ENCODE data around the gene CNOT2. TPM values are rescaled to one million over a fixed set of nuclear protein-coding genes. Genes with fewer than 3 reads are reported as not detected.
"Not testable (repeated sequence)": the region's sequence is repeated elsewhere in the genome, so short reads cannot be mapped to it uniquely, and the experiment has no call there.

CNOT2 gene
- total RNA-seq, 1 donor from 2014 or later = 95.3 TPM

DNA sequence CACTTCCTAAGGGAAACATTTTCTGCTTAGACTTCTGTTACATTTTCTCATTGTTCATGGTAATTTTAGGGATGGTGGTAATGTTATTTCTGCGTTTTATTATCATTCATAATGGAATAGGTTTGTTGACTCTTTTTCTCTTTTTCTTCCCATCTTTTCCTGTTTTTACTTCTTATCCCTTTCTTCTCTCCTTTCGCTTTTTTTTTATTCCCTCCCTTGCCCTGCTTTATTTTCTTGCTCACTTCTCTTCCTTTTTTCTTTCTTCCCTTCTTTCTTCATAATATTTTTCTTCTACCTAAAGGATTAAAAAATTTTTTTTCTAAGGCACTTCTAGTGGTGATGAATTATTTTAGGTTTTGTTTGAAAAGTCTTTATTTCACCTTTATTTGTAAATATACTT, 45.6 kb downstream of the CNOT2 start:
- DNase-seq (ENCODE audit: low spot score) = no peak
- intact Hi-C loops (cut with DNase I) = no loop called here

DNA sequence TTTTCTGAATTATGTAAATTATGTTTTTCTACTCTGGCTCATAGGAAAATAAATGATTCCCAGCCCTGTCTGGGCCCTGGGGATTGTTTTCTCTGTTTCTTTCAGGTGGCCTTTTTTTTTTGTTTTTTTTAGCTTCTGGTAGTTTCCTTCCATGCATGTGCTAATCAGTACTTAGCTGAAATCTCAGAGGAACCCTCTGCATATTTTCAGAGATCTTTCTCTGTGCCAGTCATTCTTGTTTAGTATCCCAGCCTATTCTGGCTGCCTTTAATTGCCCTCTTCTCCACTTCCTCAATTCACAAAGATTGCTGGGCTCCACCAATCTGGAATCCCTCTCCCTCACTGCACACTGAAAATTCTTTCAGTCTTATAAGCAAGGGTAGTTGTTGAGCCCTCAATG, 46.9 kb downstream of the CNOT2 start:
- intact Hi-C loops (cut with DNase I) = no loop called here
- DNase-seq (ENCODE audit: low spot score) (no peak), ATAC-seq (no peak)

More for the DNA sequence above, 45.6 kb downstream of the CNOT2 start:
- no peak for ATAC-seq

DNA sequence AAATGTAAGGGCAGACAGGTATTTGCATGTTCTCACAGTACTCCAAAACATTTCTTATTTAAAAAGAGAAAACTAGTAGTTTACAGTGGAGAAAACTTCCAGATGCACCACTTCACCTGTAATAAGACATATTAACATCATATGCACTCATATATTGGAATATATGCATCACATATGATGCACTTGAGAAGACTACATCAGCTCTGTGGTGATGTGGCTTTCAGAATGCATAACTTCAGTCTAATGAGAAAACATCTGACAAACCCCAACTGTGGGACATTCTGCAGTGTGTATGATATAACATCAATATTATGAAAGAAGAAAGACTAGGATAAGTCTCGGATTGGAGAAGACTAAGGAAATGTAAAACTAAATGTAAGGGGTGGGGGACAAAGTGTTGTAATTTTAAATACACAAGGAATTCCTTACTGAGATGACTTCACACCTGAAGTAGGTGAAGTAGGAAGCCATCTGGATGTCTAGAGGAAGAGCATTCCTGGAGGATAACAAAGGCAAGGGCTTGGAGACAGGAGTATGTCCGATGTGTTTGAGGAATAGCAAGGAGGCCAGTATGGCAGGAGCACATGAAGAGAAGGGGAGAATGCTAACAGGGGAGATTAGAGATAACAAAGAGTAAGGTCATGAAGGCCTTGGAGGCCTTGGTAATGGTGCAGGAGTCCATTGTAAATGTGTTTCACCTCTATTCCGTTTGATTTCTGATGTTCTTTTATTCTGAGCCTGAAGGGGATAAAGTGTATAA, 49.0 kb downstream of the CNOT2 start:
- intact Hi-C loops (cut with DNase I) = no loop called here
- DNase-seq (ENCODE audit: low spot score) (no peak), ATAC-seq (no peak)

DNA sequence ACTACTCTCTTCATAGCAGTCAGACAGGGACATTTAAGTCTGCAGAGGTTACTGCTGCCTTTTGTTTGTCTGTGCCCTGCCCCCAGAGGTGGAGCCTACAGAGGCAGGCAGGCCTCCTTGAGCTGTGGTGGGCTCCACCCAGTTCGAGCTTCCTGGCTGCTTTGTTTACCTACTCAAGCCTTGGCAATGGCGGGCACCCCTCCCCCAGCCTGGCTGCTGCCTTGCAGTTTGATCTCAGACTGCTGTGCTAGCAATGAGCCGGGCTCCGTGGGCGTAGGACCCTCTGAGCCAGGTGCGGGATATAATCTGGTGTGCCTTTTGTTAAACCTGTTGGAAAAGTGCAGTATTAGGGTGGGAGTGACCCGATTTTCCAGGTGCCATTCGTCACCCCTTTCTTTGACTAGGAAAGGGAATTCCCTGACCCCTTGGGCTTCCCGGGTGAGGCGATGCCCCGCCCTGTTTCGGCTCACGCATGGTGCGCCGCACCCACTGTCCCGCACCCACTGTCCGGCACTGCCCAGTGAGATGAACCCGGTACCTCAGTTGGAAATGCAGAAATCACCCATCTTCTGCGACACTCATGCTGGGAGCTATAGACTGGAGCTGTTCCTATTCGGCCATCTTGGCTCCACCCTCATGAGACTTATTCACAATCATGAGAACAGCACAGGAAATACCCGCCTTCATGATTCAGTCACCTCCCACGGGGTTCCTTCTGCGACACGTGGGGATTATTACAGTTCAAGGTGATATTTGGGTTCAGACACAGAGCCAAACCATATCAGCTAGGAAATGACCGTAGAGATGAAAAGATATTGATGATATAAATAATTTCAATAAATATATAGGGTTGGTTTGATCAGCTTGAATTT, 61.7 kb downstream of the CNOT2 start:
- DNase-seq (ENCODE audit: low spot score); ATAC-seq; intact Hi-C loops (cut with DNase I): not testable (repeated sequence)

DNA sequence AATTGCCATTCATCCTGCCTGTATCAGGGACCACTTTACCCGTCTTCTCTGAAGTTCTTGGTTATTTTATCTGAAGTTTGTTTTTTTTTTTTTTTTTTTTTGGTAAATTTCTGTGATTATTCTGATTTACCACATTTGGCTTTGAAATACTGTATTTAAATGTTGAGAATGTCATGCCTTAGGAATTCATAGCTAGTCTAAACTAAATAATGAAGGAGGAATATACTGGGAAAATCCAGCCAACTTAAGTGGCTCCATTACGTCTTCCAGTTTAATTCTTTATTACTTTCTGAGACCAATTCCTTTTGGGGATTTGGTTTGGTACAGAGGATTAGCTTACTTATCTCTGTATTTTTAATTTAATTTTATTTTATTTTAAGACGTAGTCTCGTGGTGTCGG, 62.6 kb downstream of the CNOT2 start:
- DNase-seq (ENCODE audit: low spot score) = no peak
- ATAC-seq = no peak
- intact Hi-C loops (cut with DNase I) = no loop called here

DNA sequence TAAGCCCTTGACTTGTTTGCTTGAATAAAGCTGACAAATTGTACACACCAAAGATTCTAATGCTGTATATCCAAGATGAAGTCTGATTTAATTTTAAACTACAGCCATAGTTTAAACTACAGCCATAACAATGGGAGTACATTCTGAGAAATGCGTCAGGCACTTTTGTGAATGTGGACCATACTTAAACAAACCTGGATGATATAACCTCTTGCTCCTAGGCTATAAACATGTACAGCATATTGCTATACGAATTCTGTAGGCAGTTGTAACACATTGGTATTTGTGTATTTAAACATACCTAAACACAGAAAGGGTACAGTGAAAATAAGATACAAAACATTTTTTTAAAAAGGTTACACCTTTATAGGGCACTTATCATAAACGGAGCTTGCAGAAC, 63.4 kb downstream of the CNOT2 start:
- no peak for ATAC-seq
- intact Hi-C loops (cut with DNase I) = no loop called here

DNA sequence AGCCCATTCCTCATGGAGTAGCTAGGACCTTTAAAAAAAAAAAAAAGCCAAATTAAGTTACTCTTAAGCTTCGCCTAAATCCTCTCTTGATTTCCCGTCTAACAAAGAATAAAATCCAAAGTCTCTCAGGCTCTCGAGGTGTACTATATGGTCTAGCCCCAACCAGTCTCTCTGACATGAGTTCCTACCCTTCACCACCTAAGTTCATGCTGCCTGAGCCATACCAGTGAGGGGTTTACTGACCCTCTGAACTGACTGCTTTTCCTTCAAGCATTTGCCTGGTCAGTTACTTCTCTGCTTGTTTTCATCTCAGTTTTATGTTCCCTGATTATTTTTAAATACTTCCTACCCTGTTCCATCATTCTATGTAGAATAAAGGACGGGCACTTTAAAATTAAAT, 64.6 kb downstream of the CNOT2 start:
- intact Hi-C loops (cut with DNase I) = no loop called here
- DNase-seq (ENCODE audit: low spot score) (no peak), ATAC-seq (no peak)

More for the DNA sequence above, 63.4 kb downstream of the CNOT2 start:
- no peak for DNase-seq (ENCODE audit: low spot score)

DNA sequence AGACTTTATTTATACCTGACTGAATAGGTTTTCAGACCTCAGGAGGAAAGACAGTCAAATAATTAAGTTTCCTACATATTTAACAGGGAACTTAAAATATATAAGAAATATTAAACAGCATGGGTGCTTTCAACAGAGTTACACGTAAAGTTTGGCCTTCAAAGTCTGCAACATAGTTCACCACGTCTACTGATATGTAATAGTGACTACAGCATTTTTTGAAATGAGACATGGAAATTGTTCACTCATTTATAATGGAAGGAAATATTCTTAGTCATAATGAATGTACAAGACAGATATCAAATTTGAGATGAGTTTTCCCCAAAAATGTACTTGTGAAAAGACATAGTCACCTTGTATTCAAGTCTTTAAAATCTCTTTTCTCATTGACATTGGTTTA, 66.1 kb downstream of the CNOT2 start:
- ATAC-seq (no peak), DNase-seq (ENCODE audit: low spot score) (no peak)
- intact Hi-C loops (cut with DNase I) = no loop called here

DNA sequence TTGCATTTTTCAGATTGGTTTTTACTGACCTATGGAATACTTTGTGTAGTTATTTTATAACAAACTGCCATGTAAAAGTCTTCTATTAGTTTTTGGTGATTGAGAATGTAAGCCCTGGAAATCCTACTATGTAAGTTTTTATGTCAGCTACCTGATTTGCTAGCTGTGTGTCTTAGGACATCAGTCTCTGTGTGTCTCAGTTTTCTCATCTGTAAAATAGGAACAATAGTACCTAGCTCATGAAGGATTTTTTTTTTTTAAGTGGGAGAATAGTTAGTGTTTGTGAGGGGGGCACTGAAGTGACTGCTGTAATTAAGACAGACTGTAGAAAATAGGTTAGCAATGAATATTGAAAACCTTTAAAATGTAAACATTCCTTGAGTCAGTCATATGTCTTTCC, 70.9 kb downstream of the CNOT2 start:
- no peak for DNase-seq (ENCODE audit: low spot score)
- ATAC-seq = no peak
- intact Hi-C loops (cut with DNase I) = no loop called here

DNA sequence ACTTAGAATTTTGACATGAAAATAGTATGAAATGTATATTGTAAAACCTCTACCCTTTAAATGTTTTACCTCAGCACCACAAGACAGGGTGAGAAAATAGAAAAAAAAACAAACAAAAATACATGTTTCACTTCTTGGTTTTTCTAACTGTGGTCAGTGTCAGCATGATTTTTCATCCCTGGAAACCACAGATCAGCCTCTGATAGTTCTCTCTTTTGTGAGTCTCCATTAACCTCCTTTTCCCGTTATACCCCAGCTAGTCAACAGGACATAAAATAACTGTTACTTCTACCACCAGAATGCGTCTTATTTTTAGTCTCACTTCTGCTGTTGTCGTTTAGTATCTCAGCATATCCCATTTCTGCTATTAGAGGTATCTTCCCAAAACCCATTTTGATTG, 74.5 kb downstream of the CNOT2 start:
- intact Hi-C loops (cut with DNase I) = no loop called here
- ATAC-seq (peak; percentile 59), DNase-seq (ENCODE audit: low spot score) (no peak)

DNA sequence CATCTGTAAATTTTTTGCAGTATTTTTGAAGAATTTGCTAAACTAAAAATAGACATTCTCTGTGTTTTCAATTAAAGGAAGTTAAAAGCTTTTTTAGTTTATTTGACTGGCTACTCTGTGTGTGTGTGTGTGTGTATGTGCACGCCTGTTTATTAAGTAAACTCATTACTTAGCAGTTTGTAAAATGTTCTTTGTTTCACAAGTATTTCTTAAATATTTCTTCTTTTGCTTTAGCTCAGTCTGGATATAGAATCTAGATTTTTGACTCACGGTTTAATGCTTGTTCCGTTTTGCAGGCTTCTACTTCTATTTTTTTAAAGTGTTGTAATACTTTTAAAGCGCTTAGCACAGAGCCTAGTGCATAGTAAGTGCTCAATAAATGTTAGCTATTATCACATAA, 76.4 kb downstream of the CNOT2 start:
- DNase-seq (ENCODE audit: low spot score) (no peak), ATAC-seq (no peak)
- intact Hi-C loops (cut with DNase I) = no loop called here

DNA sequence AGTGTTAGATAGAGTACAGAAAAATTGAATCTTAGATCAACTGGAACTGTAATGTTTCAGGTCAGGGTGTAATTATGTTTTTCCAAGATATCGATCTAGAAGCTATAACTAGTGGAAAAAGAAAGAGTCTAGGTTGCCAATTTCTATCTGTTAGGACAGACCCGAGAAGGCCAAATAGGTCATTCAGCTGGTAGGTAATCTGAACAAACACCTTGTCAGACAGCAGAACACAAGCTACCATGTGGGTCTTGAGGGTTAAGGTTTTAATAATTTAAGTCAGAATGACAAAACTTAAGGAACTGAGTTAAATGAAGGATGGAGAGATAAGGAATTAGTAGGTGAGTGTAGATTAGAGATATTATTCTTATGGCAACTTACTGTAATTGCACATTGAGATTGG, 78.0 kb downstream of the CNOT2 start:
- DNase-seq (ENCODE audit: low spot score) (no peak), ATAC-seq (no peak)
- intact Hi-C loops (cut with DNase I) = no loop called here

DNA sequence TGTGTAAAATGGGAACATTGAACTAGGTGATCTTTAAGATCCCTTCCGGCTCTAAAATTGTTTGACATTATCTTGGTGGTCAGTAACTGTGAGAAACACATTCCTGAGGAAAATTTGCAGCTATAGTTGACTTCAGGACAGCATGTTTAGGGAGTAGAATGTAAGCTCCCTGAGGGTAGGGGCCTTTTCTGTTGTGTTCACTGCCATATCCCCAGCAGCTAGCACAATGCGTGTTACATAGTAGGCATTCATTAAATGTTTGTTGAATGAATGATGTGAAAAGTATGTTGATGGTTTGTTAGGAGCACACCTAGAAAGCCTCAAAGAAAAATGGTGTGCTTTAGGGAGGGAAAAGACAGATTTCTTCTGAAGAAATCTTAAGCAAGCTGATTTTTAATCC, 84.3 kb downstream of the CNOT2 start:
- ATAC-seq (no peak), DNase-seq (ENCODE audit: low spot score) (no peak)
- intact Hi-C loops (cut with DNase I) = no loop called here

DNA sequence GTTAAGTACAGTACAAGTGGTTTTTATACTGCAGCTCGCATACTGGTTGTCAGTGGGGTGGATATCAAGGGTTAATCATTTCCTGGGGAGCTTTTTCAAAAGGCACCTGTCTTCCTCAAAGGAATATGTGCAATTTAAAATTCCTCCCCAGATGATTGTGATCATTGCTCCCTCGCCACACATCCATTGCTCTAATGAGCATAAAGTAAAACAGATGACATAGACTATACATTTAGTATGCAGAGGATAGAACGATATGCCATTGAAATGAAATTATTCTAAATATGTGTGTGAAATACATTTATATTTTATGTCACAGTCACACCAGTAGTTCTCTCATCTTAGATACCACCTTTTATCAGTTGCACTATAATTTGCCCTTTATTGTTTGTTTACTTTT, 86.5 kb downstream of the CNOT2 start:
- DNase-seq (ENCODE audit: low spot score) (no peak), ATAC-seq (no peak)
- intact Hi-C loops (cut with DNase I) = no loop called here

DNA sequence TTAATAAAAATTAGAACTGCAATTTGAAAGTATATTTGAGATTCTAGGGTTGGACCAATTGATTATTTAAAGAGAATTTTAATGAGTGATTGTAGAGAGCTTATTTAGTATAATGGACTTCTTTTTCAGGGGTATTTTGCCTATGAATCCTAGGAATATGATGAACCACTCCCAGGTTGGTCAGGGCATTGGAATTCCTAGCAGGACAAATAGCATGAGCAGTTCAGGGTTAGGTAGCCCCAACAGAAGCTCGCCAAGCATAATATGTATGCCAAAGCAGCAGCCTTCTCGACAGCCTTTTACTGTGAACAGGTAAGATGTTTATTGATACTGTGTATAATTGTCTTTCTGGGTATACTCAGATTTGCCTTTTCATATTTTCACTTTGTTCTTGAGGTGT, 86.9 kb downstream of the CNOT2 start:
- intact Hi-C loops (cut with DNase I) = no loop called here

DNA sequence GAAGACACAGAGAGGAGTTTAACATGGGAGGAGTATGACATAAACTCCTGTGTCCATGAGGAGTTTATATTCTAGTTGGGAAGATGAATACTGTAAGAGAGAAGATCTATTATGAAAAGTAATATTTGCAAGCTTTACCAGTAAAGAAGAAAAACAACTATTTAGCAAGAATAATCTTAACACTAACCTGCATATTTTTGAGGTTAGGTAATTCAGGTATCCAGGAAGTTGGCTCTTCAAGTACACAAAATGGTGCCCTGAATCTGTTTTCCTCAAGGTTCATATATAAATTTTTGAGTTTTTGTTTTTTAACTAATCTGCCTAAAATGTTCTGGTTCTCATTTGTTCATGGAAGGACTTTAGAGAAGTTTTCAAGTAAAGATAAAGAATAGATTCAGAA, 89.0 kb downstream of the CNOT2 start:
- intact Hi-C loops (cut with DNase I) = no loop called here
- ATAC-seq (no peak), DNase-seq (ENCODE audit: low spot score) (no peak)

More for the DNA sequence above, 86.9 kb downstream of the CNOT2 start:
- DNase-seq (ENCODE audit: low spot score) (no peak), ATAC-seq (no peak)

DNA sequence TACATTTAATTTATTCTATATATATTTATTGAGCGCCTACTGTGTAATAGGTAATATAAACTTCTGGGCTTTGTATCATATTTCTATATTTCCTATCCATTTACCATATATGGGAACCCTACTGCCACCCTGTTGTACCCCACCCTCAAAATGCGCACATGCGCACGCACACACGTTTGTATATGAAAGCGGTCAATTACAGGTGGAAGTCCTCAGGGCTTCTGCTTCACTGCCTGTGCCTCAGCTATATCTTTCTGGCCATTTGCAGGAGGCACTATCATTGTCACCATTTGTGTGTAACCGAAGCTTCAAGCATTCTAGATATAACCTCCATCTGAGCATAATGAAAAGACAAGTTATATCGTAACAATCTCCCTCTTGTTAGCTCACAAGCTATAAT, 91.5 kb downstream of the CNOT2 start:
- ATAC-seq (no peak), DNase-seq (ENCODE audit: low spot score) (no peak)
- intact Hi-C loops (cut with DNase I) = no loop called here

DNA sequence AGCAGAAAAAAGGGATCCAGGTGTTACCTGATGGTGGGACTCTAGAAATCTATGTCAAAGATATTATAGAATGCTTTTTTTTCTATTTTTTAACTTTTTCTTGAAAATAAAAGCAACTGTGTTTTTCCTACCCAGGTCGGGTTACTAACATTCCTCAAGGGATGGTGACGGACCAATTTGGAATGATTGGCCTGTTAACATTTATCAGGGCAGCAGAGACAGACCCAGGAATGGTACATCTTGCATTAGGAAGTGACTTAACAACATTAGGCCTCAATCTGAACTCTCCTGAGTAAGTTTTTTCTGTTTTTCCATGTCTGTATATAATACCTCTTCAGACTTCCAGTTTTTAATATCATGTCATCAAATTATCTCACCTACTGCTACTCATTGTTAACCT, 95.3 kb downstream of the CNOT2 start:
- no peak for ATAC-seq
- no peak for DNase-seq (ENCODE audit: low spot score)
- intact Hi-C loops (cut with DNase I) = no loop called here

DNA sequence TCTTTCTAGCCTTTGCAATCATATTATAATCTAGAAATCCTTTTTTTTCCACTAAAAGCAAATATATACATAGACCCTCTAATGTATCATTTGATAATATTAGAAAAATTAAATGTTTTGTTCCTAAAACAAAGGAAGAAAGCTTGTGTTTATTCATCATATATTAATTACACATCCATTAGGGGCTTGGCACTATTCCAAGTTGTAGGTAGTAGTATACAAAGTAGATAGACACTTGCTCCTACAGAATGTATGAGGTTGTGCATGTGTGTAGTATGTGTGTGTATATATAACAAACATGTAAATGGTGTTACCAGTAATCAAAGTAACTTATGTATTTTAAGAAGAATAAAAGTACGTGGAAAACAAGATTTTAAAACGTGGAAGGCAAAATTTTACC, 107.8 kb downstream of the CNOT2 start:
- intact Hi-C loops (cut with DNase I) = no loop called here
- DNase-seq (ENCODE audit: low spot score) = no peak
- ATAC-seq = no peak

All from sciatic nerve (tissue), 2 donors.